NCI-H1930 (cell line): Measurements from ENCODE around the gene THAP9.
"Not testable (repeated sequence)": the region's sequence is repeated elsewhere in the genome, so short reads cannot be mapped to it uniquely, and the experiment has no call there.

ENCODE experiments used
- DNase-seq, 2 experiments: peaks; one replicate each; lab custom pipeline; 2025; lab: John Stamatoyannopoulos, UW

THAP9 gene

DNA sequence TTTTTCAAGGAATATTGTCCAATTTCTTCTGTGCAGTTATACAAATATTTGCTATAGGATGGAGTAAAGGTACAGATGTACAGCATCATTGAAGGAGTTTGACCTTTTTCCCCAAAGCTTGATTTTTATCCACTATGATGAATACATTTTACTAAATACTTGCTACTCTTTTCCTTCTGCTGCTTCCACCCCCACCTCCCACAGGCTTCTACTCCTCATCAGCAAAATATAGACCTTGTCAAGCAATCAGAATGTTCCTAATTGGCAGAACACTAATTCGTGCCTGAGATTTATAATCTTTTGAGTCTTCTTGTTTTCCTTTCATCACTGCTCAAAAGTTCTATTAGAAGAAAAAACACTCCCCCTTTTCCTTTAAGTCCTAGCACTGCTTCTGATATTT lies 3.8 kb upstream of the THAP9 start:
- no peak for DNase-seq

DNA sequence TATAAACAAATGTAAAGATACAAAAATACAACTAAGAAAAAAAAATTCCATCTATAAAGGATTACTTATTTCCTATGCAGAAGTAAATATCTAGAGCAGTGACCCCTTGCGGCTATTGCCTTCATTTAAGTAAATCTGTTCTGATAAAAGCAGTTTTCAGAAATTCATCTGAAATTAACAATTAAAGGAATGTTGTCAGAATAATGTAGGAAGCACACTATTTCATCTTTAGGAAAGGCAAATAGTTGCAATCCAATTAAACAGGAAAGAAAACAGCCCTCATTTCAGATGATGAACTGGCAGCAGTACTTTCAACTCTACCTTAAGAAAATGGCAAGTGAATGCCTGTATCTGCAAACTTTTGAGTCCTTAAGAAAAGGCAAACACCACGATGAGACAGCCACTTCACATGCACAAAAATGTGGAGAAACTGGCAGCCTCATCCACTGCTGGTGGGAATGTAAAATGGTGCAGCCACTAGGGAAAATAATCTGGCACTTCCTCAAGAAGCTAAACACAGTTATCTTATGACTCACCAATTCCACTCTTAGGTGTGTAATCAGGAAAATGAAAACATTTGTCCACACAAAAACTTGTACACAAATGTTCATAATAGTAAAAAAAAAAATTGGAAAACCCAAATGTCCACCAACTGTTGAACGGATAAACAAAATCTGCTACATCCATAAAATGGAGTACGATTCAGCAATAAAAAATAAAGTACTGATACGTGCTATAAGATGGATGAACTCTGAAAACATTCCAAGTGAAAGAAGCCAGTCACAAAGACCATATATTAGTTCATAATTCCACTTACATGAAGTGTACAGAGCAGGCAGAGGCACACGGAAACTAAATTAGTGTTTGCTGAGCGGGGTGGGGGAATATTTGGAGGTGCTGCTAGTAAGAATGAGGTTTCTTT lies 2.0 kb upstream of the THAP9 start:
- DNase-seq, result no peak

DNA sequence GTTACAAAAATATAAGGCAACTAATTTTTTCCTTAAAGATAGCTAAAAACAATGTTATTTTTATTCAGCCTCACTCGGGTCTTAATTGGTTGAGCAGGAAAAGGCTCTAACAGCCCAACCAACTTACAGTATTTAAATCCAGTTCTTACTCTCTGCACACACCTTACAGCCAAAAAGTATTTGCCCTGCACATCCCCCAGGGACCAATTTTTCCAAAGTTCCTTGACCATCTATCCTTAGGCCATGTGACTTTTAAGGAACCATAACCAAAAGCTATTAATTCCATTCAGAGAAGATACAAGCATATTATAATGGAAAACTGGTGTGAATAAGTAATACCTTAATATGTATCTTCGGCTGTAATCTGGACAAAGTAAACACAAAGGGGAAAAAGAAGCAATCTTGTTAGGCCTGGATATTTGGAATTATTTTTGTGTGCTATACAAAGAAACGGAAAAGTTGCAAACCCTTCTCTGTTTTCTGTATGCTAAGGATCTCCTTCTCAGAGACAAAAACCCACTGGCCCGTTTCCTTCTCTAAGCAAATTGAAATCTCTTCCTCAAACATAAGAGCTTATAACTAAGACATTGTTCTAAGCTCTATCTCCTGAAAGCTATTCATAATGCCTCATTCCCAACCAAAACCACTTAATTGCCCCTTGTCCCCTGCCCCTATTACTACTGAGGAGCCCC lies 1.0 kb upstream of the THAP9 start:
- DNase-seq, result no peak

DNA sequence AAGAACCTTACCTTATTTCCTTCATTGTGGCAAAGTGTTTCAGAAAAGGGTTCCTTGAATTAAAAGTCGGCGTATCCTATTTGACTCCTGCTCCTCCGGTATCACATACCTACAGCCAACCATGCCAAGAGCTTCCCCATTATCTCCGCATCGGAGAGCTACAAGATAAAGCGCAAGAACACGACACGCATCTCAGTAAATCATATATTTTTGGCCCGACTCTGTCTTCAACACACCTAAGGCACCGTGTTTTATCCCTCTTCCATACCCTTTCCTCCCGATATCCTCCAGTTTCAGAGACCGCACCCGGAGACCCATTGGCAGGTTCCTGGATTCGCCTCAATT lies 497 bp upstream of the THAP9 start:
- no peak for DNase-seq

DNA sequence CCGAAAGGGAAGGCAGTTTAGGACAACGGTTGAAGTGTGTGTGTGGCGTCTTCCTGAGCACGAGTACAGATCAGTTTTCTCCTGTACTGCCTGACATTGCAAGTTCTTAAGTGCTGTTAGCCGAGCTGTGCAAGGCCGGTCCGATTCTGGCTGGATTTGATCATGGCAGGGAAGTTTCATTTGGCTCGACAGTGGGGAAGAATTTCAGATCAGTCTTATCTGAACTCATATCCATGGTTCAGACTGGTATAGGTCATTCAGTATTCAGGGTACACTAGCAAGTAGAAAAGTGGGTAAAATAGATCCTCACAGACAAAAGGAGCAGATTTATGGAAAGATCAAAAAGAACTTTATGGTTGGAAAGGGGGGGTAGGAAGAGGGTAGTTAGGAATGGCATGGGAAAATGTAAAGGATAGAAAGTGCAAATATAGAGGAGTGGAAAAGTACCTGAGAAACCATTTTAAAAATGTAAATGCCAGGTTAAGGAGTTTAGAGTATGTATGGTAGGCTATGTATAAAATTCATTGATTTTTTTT lies 716 bp downstream of the THAP9 start:
- no peak for DNase-seq

DNA sequence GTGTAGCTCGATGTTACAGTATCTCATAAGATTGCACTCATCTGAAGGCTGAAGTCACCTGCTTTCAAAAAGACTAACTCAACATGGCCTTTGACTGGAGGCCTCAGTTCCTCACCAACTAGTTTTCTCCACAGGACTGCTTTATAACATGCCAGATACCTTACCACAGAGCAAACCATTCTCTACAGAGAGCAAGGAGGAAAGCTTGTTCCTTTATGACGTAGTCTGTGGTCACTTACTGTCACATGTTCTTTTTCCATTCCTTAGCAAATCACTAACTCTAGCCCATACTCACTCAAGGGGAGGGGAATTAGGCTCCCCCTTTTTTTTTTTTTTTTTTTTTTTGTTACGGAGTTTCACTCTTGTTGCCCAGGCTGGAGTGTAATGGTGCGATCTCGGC lies 3.2 kb downstream of the THAP9 start:
- no peak for DNase-seq

DNA sequence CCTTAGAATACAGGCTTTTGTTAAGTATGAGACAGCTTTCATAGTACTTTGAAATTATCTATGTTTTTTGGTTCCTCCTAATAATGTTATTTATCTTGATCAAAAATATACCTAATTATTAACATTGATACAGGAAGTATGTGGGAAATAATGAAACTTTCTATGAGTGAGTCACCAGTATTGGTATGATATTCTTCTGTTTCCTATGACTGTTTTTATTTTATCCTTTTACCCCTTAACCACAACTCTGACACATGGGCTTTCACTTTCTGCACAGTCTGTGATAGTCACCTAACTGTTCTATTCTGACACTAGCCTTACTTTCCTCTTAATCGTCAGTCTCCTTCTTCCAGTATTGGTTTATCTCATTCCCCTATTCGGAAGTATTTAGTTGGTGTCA lies 4.7 kb downstream of the THAP9 start:
- DNase-seq, result no peak

DNA sequence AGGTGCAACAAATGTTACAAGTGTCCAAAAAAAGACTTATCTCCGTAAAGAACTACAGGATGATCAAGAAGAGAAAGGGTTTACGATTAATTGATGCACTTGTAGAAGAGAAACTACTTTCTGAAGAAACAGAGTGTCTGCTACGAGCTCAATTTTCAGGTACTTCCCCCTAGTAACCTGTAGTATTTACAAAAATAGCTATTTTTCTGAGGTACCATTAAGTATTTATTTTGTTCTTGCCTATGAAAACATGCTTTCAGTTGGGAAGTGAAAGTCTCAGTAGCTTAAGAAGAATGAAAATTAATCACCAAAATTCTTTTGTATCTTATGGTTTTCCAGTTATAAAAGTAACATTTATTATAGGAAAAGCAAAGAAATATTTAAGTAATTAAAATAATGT lies 5.9 kb downstream of the THAP9 start:
- DNase-seq, result no peak

DNA sequence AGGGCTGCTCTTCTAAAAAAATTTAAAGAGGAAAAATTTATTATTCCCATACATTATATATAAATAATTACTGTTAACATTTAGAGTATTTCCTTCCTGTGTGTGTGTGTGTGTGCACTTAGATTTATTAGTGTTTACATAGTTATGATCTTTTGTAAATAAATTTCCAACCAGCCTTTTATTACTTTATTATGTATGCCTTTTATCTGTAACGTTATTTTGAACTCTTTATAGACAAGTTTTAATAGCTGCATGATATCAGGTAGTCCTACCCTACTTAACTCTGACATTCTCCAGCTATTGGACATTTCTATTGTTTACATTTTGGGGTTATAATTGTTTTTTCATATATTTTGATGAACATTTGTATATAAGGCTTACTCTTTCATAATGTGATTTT lies 8.8 kb downstream of the THAP9 start:
- DNase-seq, result no peak

DNA sequence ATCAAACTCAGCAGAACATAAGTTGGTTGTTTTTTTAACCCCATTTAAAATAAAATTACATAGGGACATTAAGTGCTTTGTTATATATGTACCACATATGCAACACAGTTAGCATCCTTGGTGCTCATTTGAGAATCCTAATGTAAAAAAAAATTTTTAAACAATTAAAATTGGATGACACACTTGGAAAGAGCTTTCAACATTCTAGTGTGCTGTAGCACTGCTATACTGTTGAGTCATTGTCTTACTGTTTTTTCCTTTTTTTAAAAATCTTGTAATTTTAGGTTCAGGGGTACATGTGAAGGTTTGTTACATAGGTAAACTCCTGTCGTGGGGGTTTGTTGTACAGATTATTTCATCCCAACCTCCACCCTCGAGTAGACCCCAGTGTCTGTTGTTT lies 12.8 kb downstream of the THAP9 start:
- no peak for DNase-seq

DNA sequence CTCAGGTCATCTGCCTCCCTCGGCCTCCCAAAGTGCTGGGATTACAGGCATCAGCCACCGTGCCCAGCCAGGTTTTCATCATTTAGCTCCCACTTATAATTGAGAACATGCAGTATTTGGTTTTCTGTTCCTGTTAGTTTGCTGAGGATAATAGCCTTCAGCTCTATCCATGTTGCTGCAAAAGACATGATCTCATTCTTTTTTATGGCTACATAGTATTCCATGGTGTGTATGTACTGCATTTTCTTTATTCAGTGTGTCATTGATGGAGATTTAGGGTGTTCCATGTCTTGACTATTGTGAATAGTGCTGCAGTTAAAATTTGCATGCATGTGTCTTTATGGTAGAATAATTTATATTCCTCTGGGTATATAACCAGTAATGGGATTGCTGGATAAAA lies 13.4 kb downstream of the THAP9 start:
- not testable (repeated sequence) for DNase-seq

DNA sequence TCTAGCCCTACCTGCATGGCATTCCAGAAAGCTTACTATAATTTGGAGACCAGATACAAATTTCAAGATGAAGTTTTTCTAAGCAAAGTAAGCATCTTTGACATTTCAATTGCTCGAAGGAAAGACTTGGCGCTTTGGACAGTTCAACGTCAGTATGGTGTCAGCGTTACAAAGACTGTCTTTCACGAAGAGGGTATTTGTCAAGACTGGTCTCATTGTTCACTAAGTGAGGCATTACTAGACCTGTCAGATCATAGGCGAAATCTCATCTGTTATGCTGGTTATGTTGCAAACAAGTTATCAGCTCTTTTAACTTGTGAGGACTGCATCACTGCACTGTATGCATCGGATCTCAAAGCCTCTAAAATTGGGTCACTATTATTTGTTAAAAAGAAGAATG lies 17.6 kb downstream of the THAP9 start:
- no peak for DNase-seq

DNA sequence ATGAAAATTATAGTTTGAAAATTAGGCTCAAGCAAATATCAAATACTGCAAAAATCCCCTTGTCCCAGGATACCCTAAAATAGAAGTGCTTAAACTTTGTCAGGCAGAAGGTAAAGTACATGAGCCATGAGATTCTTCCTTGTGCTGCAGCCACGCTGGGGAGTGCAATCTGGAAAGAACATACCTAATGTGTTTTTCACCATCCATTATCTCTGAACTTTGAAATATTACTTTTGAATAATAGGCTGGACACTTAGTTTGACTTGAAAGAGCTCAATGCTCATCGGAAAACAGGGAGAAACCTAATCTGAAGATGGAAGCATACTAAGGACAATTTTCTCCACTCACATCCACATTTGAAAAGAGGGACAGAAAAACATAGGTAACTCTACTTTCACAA lies 18.9 kb downstream of the THAP9 start:
- no peak for DNase-seq

DNA sequence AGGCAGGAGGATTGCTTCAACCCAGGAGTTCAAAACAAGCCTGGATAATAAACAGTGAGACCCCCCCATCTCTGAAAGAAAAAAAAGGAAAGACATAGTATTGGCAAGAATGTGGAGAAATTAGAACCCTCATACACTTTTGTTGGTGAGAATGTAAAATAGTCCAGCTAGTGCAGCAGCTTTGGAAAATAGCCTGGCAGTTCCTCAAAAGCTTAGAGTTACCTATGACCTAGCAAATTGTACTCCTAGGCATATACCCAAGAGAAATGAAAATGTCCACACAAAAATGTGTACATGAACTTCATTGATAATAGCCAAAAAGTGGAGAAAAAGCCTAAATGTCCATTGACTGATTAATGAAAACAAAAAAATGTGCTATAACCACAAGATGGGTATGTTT lies 21.3 kb downstream of the THAP9 start:
- no peak for DNase-seq

DNA sequence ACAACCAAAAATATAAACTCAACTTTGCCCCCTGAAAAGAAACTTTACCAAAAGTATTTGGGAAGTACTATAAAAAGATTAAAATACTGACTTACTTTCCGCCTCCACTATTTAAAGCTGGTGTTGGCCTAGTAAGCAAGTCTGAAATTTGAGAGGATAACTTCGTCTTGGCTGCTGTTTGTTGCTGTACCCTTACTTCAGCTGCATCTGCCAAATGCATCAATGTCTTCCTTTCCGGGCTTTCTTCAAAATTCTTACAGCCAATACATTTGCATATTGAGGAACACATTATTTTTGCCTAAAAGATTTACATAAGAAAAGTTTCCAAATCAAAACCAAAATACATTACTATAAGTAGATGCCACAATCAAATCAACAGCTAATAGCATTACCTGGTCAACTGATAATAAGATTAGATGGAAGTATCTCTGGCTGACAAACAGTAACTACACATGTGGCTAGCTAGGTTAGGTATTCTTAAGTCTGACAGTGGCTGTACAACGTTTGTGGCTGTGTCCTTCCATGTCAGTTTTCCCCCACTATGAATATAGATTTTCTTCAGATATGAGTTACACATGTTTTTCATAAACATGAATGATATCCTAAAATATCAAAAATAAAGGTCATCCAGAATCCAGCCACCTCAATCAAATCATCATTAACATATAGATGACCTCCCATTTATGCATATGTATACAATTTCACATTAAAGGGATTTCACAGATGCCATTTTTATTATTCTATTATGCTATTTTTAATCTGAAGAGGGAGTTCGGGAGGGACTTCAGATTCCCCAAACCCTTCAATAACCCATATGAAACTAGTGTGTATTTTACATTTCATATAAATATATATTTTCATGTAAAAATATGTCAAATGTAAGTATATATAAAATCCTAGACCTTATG lies 30.6 kb downstream of the THAP9 start:
- no peak for DNase-seq

DNA sequence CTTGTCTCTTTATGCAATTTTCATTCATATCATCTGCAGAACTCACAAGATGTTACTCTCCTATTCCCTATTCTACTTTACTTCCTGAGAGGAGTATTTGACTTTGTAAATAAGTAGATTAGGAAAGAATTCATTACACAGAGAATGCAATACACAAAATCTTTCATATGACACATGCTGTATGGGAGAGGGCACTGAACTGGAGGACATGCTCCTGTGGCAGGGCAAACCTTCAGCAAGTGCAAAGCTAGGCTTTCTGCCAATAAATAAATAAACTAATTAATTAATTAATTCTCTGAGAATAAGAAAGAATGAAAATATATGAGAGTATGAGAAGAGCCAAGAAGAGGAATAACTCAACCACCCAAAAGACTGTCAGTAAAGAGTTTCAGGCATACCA lies 33.9 kb downstream of the THAP9 start:
- no peak for DNase-seq

DNA sequence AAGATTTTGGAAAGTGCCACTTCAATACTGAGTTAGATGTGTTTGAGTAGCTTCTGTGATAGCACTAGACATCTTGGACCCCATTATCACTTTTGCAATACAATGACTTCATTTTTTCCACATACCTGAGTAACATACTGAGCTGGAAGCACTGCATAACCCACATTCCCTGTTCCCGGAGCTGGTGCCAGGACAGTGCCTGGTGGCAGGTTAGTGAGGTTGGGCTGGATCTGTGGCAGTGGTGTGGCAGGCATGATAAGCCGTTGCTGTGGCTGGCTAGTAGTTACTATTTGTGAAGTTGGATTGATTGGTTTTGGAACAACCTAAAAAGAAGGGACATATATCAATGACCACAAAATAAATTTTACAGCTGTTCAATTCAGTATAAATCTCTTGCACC lies 38.9 kb downstream of the THAP9 start:
- DNase-seq, result no peak

DNA sequence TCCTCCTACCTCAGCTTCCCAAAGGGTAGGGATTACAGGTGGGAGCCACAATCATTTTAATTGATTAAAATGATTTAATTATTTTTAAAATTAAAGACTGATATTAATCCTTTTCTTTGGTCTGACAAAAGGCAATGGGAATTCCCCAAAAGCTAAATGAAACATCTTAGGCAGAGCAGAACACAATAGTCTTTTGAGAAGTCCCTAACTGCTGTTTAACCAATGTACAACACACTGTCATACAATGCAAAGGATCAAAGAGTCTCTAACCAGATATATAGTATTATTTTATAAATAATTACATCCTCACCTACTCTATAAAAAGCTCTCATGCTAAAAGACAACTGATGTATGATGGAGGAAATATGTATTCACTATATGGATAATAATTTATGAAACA lies 47.0 kb downstream of the THAP9 start:
- no peak for DNase-seq

DNA sequence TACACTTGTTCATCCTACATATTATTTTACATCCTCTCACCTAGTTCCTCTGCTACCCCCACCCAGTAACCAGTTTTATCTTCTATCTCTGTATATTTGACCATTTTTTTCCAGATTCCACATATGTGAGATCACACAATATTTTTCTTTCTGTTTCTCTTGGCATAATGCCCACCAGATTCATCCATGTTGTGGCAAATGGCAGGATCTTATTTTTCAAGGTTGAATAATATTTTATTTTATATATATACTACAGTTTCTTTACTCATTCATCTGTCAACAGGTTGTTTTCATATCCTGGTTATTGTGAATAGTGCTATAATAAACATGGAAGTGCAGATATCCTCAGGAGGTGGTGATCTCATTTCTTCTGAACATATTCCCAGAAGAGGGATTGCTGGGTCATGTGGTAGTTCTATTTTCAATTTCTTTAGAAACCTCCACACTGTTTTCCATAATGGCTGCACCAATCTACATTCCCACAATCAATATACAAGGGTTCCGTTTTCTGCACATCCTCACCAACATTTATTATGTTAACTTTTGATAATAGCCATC lies 48.2 kb downstream of the THAP9 start:
- no peak for DNase-seq

DNA sequence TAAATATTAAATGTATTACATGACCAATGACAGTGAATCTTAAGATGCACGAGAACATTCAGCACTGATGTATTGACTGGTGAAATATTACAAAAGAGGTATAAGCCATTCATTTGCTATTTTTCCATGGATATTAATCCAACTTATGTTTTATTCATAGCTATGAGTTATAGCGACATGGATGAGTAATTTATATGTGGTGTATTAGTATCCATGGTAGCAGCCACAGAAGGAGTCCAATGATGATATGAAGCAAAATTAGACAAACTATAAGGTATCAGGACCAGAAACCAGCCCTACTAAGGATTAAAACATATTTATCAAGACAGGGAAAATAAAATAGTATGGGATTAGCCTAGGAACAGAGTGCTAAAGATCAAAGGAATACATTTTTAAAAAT lies 50.7 kb downstream of the THAP9 start:
- no peak for DNase-seq

DNA sequence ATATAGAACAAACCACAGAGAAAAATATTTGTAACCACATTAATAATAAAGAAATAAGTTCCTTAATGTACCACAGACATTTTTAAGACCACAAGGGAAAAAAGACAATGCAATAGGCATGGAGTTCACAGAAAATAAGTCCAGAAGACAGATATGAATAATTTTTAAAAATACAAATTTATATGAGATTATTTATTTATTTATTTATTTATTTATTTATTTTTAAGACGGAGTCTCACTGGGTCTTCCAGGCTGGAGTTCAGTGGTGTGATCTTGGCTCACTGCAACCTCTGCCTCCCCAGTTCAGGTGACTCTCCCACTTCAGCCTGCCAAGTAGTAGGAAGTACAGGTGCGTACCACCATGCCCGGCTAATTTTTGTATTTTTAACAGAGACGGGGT lies 53.7 kb downstream of the THAP9 start:
- no peak for DNase-seq

DNA sequence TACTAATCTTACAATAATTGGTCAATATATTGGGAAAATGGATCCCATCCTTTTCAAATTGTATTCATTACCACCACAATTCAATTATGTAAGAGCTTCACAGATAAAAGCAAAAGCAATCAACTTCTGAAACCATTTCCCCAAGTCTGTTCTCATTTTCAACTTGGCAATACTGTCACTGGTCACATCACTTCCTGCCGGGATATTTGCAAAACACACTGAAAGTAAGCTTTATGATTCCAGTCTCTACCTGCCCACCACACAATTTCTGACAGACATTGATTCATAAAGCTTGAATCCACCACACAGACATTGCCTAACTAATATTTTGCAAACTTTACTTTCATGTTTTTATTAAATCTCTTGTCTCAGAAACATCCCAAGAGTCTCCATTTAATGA lies 56.5 kb downstream of the THAP9 start:
- DNase-seq, result no peak
